Panc1 (cell line): Measurements from ENCODE around the gene GBA3. TPM values are rescaled to one million over a fixed set of nuclear protein-coding genes. Genes with fewer than 3 reads are reported as not detected.

ENCODE experiments used
- ATAC-seq: fragments of 200-7000 bp; cut with Tn5 transposase; 2 replicates; pipeline ENCODE4 v1.9.1; 2020; ENCODE audit warnings: mild to moderate bottlenecking, moderate library complexity
- BruUV-seq: library from RNA; stranded (reverse); fragments of 400-500 nt; replicated peaks from 2 replicates; lab custom pipeline; 2021; lab: Mats Ljungman, UMichigan
- CTCF ChIA-PET: fragments of 300-600 bp; sonication (Branson Sonifier 250); formaldehyde crosslinking; loops from one replicate; lab custom pipeline; 2022; ENCODE audit warnings: antibody characterized with exemption; lab: Charles Lee
- POLR2A ChIA-PET: fragments of 300-600 bp; sonication (Branson Sonifier 250); formaldehyde crosslinking; loops from one replicate; lab custom pipeline; 2022; ENCODE audit warnings: antibody characterized with exemption; lab: Charles Lee
- DNase-seq: peaks from one replicate; pipeline ENCODE4 v3.0.0-alpha.2; 2010; ENCODE audit warnings: low read depth, low spot score
- H3K27ac ChIP-seq: 2 replicates; pipeline ENCODE4 v1.5.1; 2011; ENCODE audit warnings: mild to moderate bottlenecking, low read length, inconsistent platforms
- H3K27me3 ChIP-seq: fragments of 200-500 bp; sonication (Bioruptor generic); 2 replicates; pipeline ENCODE4 v1.6.0; 2014; ENCODE audit warnings: low read length, inconsistent platforms; ENCODE audit not compliant: control insufficient read depth, insufficient read depth
- H3K36me3 ChIP-seq: fragments of 200-500 bp; sonication (Bioruptor generic); 2 replicates; pipeline ENCODE4 v1.5.1; 2014; ENCODE audit warnings: inconsistent platforms, mild to moderate bottlenecking, low read length, moderate library complexity; ENCODE audit not compliant: control insufficient read depth, insufficient read depth
- H3K4me1 ChIP-seq: 2 replicates; pipeline ENCODE4 v1.5.1; 2011; ENCODE audit warnings: inconsistent platforms, mild to moderate bottlenecking, low read length, moderate library complexity; ENCODE audit not compliant: control insufficient read depth, insufficient read depth
- H3K4me3 ChIP-seq, 2 experiments: 2 replicates each; pipeline ENCODE4 v1.5.1; 2011 to 2012; ENCODE audit warnings: low read depth in 2 of 2, low read length in 2 of 2, mild to moderate bottlenecking in 2 of 2, inconsistent platforms in 1 of 2, moderate library complexity in 1 of 2
- H3K9me3 ChIP-seq: fragments of 200-500 bp; sonication (Bioruptor generic); 2 replicates; pipeline ENCODE4 v1.5.1; 2014; ENCODE audit warnings: low read depth, mild to moderate bottlenecking, inconsistent platforms, low read length, moderate library complexity; ENCODE audit not compliant: control insufficient read depth, insufficient read depth
- CTCF ChIP-seq: fragments of 450-650 bp; IDR thresholded peaks from 2 replicates; pipeline ENCODE4 v1.5.1; 2017; ENCODE audit warnings: mild to moderate bottlenecking
- POLR2AphosphoS5 ChIP-seq: IDR thresholded peaks from 2 replicates; pipeline ENCODE4 v1.6.1; 2012; ENCODE audit warnings: mild to moderate bottlenecking, low read depth, low read length, moderate library complexity
- SIN3A ChIP-seq: IDR thresholded peaks from 2 replicates; pipeline ENCODE4 v1.6.1; 2012; ENCODE audit warnings: low read depth, mild to moderate bottlenecking, low read length, moderate library complexity, borderline replicate concordance; ENCODE audit not compliant: insufficient read depth
- TCF7L2 ChIP-seq: IDR thresholded peaks from 2 replicates; pipeline ENCODE4 v1.6.1; 2011; ENCODE audit warnings: mild to moderate bottlenecking, low read depth, low read length, inconsistent platforms
- in situ Hi-C: cut with HindIII; loops from 2 replicates; pipeline ENCODE4 v1.10.0; 2016; ENCODE audit warnings: low sequenced_read_pairs, low pct_unique_long_range_greater_than_20kb
- intact Hi-C: fragments of 100-400 bp; cut with micrococcal nuclease; formaldehyde crosslinking; loops from one replicate; pipeline ENCODE4 v1.10.0; 2022; ENCODE audit not compliant: unreplicated experiment
- total RNA-seq: library from RNA; stranded (reverse); gene quantifications from one replicate; pipeline ENCODE4 v1.2.1, GENCODE V29; 2021; ENCODE audit not compliant: unreplicated experiment
- TF ChIP-seq, protein P1 (sequence below), 2 experiments: IDR thresholded peaks; 2 replicates each; pipeline ENCODE4 v1.6.1; 2011 to 2012; ENCODE audit warnings: low read depth in 2 of 2, control low read depth in 1 of 2, low read length in 1 of 2, mild to moderate bottlenecking in 1 of 2, moderate library complexity in 1 of 2; ENCODE audit not compliant: insufficient read depth in 1 of 2

Gene GBA3
- total RNA-seq, 1 experiment from 2014 or later: not detected

DNA sequence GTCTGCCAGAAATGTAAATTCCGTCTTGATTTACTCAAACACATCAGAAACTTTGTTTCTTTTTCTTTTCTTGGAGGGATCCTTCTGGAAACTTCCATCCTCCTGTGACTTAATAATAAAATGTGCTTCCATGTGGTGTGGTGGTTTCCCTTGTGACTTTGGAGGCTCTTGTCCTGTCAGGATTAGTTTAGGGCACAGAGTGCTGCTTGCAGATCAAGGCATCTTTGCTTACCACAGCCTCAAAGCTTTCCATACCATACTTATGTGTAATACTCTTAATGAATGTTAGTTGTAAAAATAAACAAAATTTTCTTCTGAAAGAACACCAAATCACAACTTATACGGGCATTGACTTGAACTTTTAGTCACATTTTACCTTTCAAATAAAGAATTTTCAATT, 27.4 kb downstream of the GBA3 start:
- H3K36me3 ChIP-seq: no peaks in the 10 kb centered on the region
- no peak for DNase-seq
- ChIA-PET CTCF (no interaction called here), POLR2A (no interaction called here)
- no peak overlapping the region for H3K4me3 ChIP-seq
- no peaks in the 10 kb centered on the region for H3K9me3 ChIP-seq
- intact Hi-C loops (no loop called here), in situ Hi-C loops (no loop called here)
- no peak for ATAC-seq
- H3K4me1 ChIP-seq: no peaks in the 10 kb centered on the region
- no TSS peak for BruUV-seq
- TF ChIP-seq, protein P1, sequence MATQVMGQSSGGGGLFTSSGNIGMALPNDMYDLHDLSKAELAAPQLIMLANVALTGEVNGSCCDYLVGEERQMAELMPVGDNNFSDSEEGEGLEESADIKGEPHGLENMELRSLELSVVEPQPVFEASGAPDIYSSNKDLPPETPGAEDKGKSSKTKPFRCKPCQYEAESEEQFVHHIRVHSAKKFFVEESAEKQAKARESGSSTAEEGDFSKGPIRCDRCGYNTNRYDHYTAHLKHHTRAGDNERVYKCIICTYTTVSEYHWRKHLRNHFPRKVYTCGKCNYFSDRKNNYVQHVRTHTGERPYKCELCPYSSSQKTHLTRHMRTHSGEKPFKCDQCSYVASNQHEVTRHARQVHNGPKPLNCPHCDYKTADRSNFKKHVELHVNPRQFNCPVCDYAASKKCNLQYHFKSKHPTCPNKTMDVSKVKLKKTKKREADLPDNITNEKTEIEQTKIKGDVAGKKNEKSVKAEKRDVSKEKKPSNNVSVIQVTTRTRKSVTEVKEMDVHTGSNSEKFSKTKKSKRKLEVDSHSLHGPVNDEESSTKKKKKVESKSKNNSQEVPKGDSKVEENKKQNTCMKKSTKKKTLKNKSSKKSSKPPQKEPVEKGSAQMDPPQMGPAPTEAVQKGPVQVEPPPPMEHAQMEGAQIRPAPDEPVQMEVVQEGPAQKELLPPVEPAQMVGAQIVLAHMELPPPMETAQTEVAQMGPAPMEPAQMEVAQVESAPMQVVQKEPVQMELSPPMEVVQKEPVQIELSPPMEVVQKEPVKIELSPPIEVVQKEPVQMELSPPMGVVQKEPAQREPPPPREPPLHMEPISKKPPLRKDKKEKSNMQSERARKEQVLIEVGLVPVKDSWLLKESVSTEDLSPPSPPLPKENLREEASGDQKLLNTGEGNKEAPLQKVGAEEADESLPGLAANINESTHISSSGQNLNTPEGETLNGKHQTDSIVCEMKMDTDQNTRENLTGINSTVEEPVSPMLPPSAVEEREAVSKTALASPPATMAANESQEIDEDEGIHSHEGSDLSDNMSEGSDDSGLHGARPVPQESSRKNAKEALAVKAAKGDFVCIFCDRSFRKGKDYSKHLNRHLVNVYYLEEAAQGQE (IDR thresholded peaks at IDR 0.05; ENCODE audit: insufficient read depth in 1 of 2, low read depth in 2 of 2, low read length in 1 of 2): no peak
- TF ChIP-seq CTCF: no peak
- TF ChIP-seq TCF7L2: no peak
- no peak for TF ChIP-seq SIN3A
- TF ChIP-seq POLR2AphosphoS5: no peak
- no peak overlapping the region for H3K27ac ChIP-seq
- no peaks in the 10 kb centered on the region for H3K27me3 ChIP-seq

GRCh38 chr4:22721204-22721603, 28.5 kb downstream of the GBA3 start:
- no peaks in the 10 kb centered on the region for H3K36me3 ChIP-seq
- no peak for DNase-seq
- ChIA-PET CTCF (no interaction called here), POLR2A (no interaction called here)
- in situ Hi-C loops: no loop called here
- no TSS peak for BruUV-seq
- TF ChIP-seq POLR2AphosphoS5 (no peak), TCF7L2 (no peak), CTCF (no peak), SIN3A (no peak)
- TF ChIP-seq, protein P1 (IDR thresholded peaks at IDR 0.05; ENCODE audit: insufficient read depth in 1 of 2, low read depth in 2 of 2, low read length in 1 of 2): no peak
- no peak overlapping the region for H3K27ac ChIP-seq
- intact Hi-C loops: no loop called here
- H3K4me3 ChIP-seq: no peak overlapping the region
- no peaks in the 10 kb centered on the region for H3K4me1 ChIP-seq
- no peak for ATAC-seq
- no peaks in the 10 kb centered on the region for H3K9me3 ChIP-seq
- H3K27me3 ChIP-seq: no peaks in the 10 kb centered on the region
